SK-N-SH treated with all-trans-retinoic acid at 6 μM for 48 hours (cell line): Measurements from ENCODE around the gene H19.

Experiments used
- ATAC-seq: fragments of 200-7000 bp; cut with Tn5 transposase; 3 replicates; pipeline ENCODE4 v1.9.1; 2020; ENCODE audit warnings: mild to moderate bottlenecking, moderate library complexity
- ARNTL ChIP-seq: fragments of 450-650 bp; formaldehyde crosslinking; IDR thresholded peaks from 2 replicates; pipeline ENCODE4 v1.5.0; 2020; ENCODE audit warnings: low read depth, mild to moderate bottlenecking, moderate library complexity, borderline replicate concordance
- BACH2 ChIP-seq: fragments of 250-450 bp; sonication (Bioruptor Pico); IDR thresholded peaks from 2 replicates; pipeline ENCODE4 v1.9.0; 2021; ENCODE audit warnings: mild to moderate bottlenecking, borderline replicate concordance
- CSDC2 ChIP-seq: fragments of 250-450 bp; sonication (Bioruptor Pico); IDR thresholded peaks from 2 replicates; pipeline ENCODE4 v1.5.0; 2020; ENCODE audit warnings: mild to moderate bottlenecking, moderate library complexity
- CSRNP3 ChIP-seq: fragments of 250-450 bp; sonication (Bioruptor Pico); IDR thresholded peaks from 2 replicates; pipeline ENCODE4 v1.5.1; 2021; ENCODE audit warnings: mild to moderate bottlenecking, moderate library complexity
- GLIS3 ChIP-seq: fragments of 250-450 bp; sonication (Bioruptor Pico); IDR thresholded peaks from 2 replicates; pipeline ENCODE4 v1.5.0; 2020; ENCODE audit warnings: mild to moderate bottlenecking, moderate library complexity
- OSR1 ChIP-seq: fragments of 250-450 bp; sonication (Bioruptor Pico); IDR thresholded peaks from 2 replicates; pipeline ENCODE4 v1.8.0; 2022; ENCODE audit warnings: moderate library complexity, mild to moderate bottlenecking, inconsistent platforms
- PATZ1 ChIP-seq: fragments of 250-450 bp; sonication (Bioruptor Pico); IDR thresholded peaks from 2 replicates; pipeline ENCODE4 v1.8.0; 2020; ENCODE audit warnings: mild to moderate bottlenecking, moderate library complexity, borderline replicate concordance
- PPARA ChIP-seq: fragments of 250-450 bp; sonication (Bioruptor Pico); IDR thresholded peaks from 2 replicates; pipeline ENCODE4 v1.5.0; 2020; ENCODE audit warnings: mild to moderate bottlenecking, borderline replicate concordance
- RARB ChIP-seq: fragments of 250-450 bp; sonication (Bioruptor Pico); IDR thresholded peaks from 2 replicates; pipeline ENCODE4 v1.8.0; 2021; ENCODE audit warnings: mild to moderate bottlenecking, moderate library complexity
- SNAI2 ChIP-seq: fragments of 250-450 bp; sonication (Bioruptor Pico); IDR thresholded peaks from 2 replicates; pipeline ENCODE4 v1.5.0; 2020; ENCODE audit warnings: mild to moderate bottlenecking, moderate library complexity
- TCF4 ChIP-seq: fragments of 250-450 bp; sonication (Bioruptor Pico); IDR thresholded peaks from 2 replicates; pipeline ENCODE4 v1.8.0; 2021; ENCODE audit warnings: mild to moderate bottlenecking, moderate library complexity, borderline replicate concordance
- TOX ChIP-seq: fragments of 250-450 bp; sonication (Bioruptor Pico); IDR thresholded peaks from 2 replicates; pipeline ENCODE4 v1.8.0; 2021; ENCODE audit warnings: mild to moderate bottlenecking, moderate library complexity, borderline replicate concordance
- TSHZ2 ChIP-seq: fragments of 250-450 bp; sonication (Bioruptor Pico); IDR thresholded peaks from 2 replicates; pipeline ENCODE4 v1.5.0; 2020; ENCODE audit warnings: mild to moderate bottlenecking, moderate library complexity
- ZC3H10 ChIP-seq: fragments of 250-450 bp; sonication (Bioruptor Pico); IDR thresholded peaks from 2 replicates; pipeline ENCODE4 v1.5.1; 2021; ENCODE audit warnings: mild to moderate bottlenecking, moderate library complexity
- ZFP3 ChIP-seq: fragments of 250-450 bp; sonication (Bioruptor Pico); IDR thresholded peaks from 2 replicates; pipeline ENCODE4 v1.5.0; 2020; ENCODE audit warnings: mild to moderate bottlenecking, moderate library complexity
- ZFP30 ChIP-seq: fragments of 450-650 bp; formaldehyde crosslinking; IDR thresholded peaks from 2 replicates; pipeline ENCODE4 v1.5.0; 2022; ENCODE audit warnings: mild to moderate bottlenecking, moderate library complexity
- ZNF565 ChIP-seq: fragments of 450-650 bp; formaldehyde crosslinking; conservative IDR thresholded peaks from 2 replicates; pipeline ENCODE4 v1.5.0; 2020; ENCODE audit warnings: low read depth, mild to moderate bottlenecking, moderate library complexity
- ZNF70 ChIP-seq: fragments of 450-650 bp; formaldehyde crosslinking; IDR thresholded peaks from 2 replicates; pipeline ENCODE4 v1.5.0; 2020; ENCODE audit warnings: mild to moderate bottlenecking, moderate library complexity
- ZNF8 ChIP-seq: fragments of 450-650 bp; formaldehyde crosslinking; IDR thresholded peaks from 2 replicates; pipeline ENCODE4 v1.5.0; 2020; ENCODE audit warnings: mild to moderate bottlenecking, moderate library complexity
- TF ChIP-seq, protein P1 (sequence below): fragments of 250-450 bp; sonication (Bioruptor Pico); IDR thresholded peaks from 2 replicates; pipeline ENCODE4 v1.8.0; 2021; ENCODE audit warnings: low read depth, mild to moderate bottlenecking, moderate library complexity, borderline replicate concordance

Gene H19

GRCh38 chr11:1959786-1960185 is 37.9 kb downstream of the H19 start:
- no peak for ATAC-seq
- TF ChIP-seq ZFP30 (CRISPR knock-in tag) (no peak), TCF4 (CRISPR knock-in tag) (no peak), RARB (no peak), ZNF8 (no peak), ZNF70 (no peak), ZFP3 (CRISPR knock-in tag) (no peak)

DNA sequence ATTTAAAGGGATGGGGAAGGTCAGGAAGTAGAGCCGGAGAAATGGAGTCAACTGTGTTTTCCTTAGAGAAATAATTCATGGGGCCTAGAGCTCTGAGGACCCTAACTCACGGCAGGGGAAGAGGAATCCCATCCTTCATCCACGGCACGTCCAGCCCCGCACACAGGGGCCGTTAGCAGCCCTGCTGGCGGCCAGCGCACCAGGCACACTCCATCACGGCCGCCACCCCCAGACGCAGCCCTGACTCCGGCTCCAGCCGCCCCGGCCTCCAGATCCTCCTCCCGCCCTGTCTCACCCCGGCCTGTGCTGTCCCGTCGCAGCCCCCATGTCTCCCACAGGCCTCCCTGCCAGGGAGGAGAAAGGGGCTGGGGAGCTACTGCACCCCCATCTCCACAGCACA is 39.3 kb downstream of the H19 start:
- no peak for ATAC-seq
- TF ChIP-seq ZNF70 (no peak), ZC3H10 (CRISPR knock-in tag) (no peak), ZFP3 (CRISPR knock-in tag) (no peak), TOX (no peak), BACH2 (CRISPR knock-in tag) (no peak), PPARA (CRISPR knock-in tag) (no peak), CSDC2 (CRISPR knock-in tag) (no peak), OSR1 (CRISPR knock-in tag) (no peak), RARB (no peak), TCF4 (CRISPR knock-in tag) (no peak), PATZ1 (no peak), ARNTL (CRISPR knock-in tag) (no peak), CSRNP3 (CRISPR knock-in tag) (no peak), GLIS3 (CRISPR knock-in tag) (no peak), TSHZ2 (no peak), ZNF8 (no peak), SNAI2 (CRISPR knock-in tag) (no peak), ZFP30 (CRISPR knock-in tag) (no peak)
- TF ChIP-seq, protein P1, sequence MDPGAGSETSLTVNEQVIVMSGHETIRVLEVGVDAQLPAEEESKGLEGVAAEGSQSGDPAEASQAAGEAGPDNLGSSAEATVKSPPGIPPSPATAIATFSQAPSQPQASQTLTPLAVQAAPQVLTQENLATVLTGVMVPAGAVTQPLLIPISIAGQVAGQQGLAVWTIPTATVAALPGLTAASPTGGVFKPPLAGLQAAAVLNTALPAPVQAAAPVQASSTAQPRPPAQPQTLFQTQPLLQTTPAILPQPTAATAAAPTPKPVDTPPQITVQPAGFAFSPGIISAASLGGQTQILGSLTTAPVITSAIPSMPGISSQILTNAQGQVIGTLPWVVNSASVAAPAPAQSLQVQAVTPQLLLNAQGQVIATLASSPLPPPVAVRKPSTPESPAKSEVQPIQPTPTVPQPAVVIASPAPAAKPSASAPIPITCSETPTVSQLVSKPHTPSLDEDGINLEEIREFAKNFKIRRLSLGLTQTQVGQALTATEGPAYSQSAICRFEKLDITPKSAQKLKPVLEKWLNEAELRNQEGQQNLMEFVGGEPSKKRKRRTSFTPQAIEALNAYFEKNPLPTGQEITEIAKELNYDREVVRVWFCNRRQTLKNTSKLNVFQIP = no peak

GRCh38 chr11:1953489-1954266 is 44.0 kb downstream of the H19 start:
- peak; percentile 86 for ATAC-seq
- TF ChIP-seq ZFP30 (CRISPR knock-in tag) = no peak
- TF ChIP-seq ARNTL (CRISPR knock-in tag) = no peak
- TF ChIP-seq, protein P1 = no peak
- no peak for TF ChIP-seq SNAI2 (CRISPR knock-in tag)
- no peak for TF ChIP-seq ZNF565 (CRISPR knock-in tag)
- TF ChIP-seq ZC3H10 (CRISPR knock-in tag) = no peak
